Adrenal gland (tissue), 5 donors: ENCODE measurements around the gene CPN2.

Experiments
- POLR2A ChIP-seq, 2 donors: fragments of 450-650 bp; IDR thresholded peaks; one replicate each; pipeline ENCODE4 v1.6.1; 2017; ENCODE audit warnings: antibody characterized with exemption in 2 of 2, mild to moderate bottlenecking in 2 of 2, moderate library complexity in 1 of 2
- TF ChIP-seq, protein P1 (sequence below), 6 experiments: fragments of 450-650 bp in 4 of 6; fragments of 200-600 bp in 2 of 6; sonication (generic) in 1 of 6; IDR thresholded peaks; 1 replicate in 5 of 6; 2 replicates in 1 of 6; pipeline versions ENCODE4 v1.5.1 to v1.8.0; 2016 to 2021; ENCODE audit warnings: antibody characterized with exemption in 6 of 6, mild to moderate bottlenecking in 2 of 6, moderate library complexity in 1 of 6
- donor health status: DM: no; HTN: no; CAD: no.

DNA sequence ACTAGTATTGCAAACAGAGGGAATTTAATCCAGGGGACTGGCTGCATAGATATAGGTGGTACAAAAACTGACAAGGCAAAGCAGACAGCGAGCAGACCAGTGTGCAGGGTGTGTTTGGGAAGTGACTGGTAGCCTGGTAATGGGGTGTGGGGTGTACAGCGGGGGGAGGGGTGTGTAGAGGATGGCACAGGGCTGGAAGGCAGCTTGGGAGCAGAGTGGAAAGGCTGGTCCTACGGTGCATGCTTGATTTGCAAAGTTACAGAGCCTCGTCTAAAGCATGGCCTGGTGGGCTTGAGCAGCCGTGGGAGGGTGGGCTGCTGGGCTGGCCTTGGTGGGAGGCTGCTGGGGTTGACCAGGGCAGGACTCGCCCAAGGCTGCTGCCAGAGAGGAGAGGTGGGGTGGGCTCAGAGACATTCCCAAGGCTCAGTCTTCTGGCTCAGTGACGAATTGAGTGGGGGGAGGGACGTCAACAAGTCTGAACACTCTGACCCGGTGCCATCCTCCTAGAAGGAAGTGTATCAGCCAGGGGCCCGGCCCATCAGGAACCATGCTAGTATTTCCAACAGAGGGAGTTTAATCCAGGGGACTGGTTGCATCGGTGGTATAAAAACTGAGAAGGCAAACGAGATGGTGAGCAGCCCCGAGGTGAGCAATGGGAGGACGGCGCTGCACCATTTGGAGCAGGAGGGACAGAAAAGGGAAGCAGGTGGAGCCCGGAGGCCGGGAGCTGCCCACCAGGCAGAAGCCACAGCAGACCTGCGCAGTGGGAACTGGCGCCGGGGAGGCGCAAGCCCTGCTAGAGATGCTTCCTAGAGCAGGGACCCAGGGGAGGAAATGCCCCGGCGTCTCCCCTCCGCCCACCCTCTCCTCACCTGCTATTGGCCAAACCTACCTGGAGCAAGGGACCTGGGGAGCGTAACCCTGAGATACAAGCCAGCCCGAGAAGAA, 29.2 kb downstream of the CPN2 start:
- TF ChIP-seq, protein P1, sequence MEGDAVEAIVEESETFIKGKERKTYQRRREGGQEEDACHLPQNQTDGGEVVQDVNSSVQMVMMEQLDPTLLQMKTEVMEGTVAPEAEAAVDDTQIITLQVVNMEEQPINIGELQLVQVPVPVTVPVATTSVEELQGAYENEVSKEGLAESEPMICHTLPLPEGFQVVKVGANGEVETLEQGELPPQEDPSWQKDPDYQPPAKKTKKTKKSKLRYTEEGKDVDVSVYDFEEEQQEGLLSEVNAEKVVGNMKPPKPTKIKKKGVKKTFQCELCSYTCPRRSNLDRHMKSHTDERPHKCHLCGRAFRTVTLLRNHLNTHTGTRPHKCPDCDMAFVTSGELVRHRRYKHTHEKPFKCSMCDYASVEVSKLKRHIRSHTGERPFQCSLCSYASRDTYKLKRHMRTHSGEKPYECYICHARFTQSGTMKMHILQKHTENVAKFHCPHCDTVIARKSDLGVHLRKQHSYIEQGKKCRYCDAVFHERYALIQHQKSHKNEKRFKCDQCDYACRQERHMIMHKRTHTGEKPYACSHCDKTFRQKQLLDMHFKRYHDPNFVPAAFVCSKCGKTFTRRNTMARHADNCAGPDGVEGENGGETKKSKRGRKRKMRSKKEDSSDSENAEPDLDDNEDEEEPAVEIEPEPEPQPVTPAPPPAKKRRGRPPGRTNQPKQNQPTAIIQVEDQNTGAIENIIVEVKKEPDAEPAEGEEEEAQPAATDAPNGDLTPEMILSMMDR (IDR thresholded peaks at IDR 0.05), result no peak
- no peak for TF ChIP-seq POLR2A (IDR thresholded peaks at IDR 0.05)
